NT2/D1 (cell line): ENCODE results near the gene IKZF3.

Experiments
- YY1 ChIP-seq: IDR thresholded peaks from 2 replicates; pipeline ENCODE4 v1.6.1; 2011; ENCODE audit not compliant: insufficient read length, insufficient read depth
- ZNF274 ChIP-seq: IDR thresholded peaks from 2 replicates; pipeline ENCODE4 v1.6.1; 2011; ENCODE audit warnings: mild to moderate bottlenecking, low read depth, low read length

DNA sequence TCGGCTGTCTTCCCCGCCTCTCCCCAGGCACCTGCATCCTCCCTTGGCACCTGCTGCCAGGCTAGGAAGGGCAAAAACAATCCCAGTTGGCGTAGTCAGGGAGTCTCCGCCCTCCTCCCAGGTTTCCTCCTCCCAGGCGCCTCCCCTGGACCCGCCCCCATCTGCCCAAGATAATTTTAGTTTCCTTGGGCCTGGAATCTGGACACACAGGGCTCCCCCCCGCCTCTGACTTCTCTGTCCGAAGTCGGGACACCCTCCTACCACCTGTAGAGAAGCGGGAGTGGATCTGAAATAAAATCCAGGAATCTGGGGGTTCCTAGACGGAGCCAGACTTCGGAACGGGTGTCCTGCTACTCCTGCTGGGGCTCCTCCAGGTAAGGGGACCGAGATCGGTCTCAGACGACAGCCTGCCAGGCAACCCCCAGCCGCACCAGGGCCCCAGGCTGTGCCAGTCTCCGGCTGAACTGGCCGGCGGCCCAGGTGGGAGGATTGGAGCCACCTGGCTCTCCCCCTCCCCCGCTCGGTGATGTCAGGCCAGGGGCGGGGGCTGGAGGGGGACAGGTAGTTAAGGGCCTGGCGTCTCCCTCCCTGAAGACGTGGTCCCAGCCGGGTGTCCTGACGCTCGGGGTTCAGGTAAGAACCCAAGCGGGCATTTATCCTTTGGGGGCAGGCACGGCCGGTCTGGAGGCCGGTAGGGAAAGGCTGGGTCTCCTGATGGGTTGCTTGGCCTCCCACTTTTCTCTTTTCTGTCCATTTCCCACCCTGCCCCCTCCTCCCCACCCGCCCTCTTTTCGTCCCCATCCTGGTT is 126.1 kb downstream of the IKZF3 start, which contains the start of gene GRB7:
- no peak for TF ChIP-seq ZNF274
- TF ChIP-seq YY1, result no peak
